Hepatocyte (in vitro differentiated cells): ENCODE results near the gene WNK1. TPM values are rescaled to one million over a fixed set of nuclear protein-coding genes. Genes with fewer than 3 reads are reported as not detected.

Experiments
- DNase-seq: peaks from one replicate; pipeline ENCODE4 v3.0.0-alpha.2; 2016; ENCODE audit warnings: low spot score
- H2AFZ ChIP-seq: fragments of 200-600 bp; sonication (generic); 2 replicates; pipeline ENCODE4 v1.6.0; 2016; ENCODE audit warnings: antibody characterized with exemption, mild to moderate bottlenecking
- H3K27ac ChIP-seq: fragments of 200-600 bp; sonication (generic); 2 replicates; pipeline ENCODE4 v1.5.1; 2016; ENCODE audit warnings: mild to moderate bottlenecking
- H3K27me3 ChIP-seq: fragments of 200-600 bp; sonication (generic); 2 replicates; pipeline ENCODE4 v1.6.1; 2016
- H3K36me3 ChIP-seq: fragments of 200-600 bp; sonication (generic); replicated peaks from 2 replicates; pipeline ENCODE4 v1.5.1; 2016; ENCODE audit warnings: low read depth; ENCODE audit not compliant: insufficient read depth
- H3K4me1 ChIP-seq: fragments of 200-600 bp; sonication (generic); 2 replicates; pipeline ENCODE4 v1.5.1; 2016; ENCODE audit warnings: mild to moderate bottlenecking, moderate library complexity; ENCODE audit not compliant: insufficient read depth
- H3K4me2 ChIP-seq: fragments of 200-600 bp; sonication (generic); 2 replicates; pipeline ENCODE4 v1.6.0; 2016
- H3K4me3 ChIP-seq: fragments of 200-600 bp; sonication (generic); 2 replicates; pipeline ENCODE4 v1.5.1; 2016; ENCODE audit warnings: mild to moderate bottlenecking
- H3K79me2 ChIP-seq: fragments of 200-600 bp; sonication (generic); 2 replicates; pipeline ENCODE4 v1.6.0; 2017; ENCODE audit warnings: mild to moderate bottlenecking
- H3K9me2 ChIP-seq: fragments of 200-600 bp; sonication (generic); replicated peaks from 2 replicates; pipeline ENCODE4 v1.6.0; 2017; ENCODE audit warnings: mild to moderate bottlenecking; ENCODE audit not compliant: insufficient read depth
- H3K9me3 ChIP-seq: fragments of 200-600 bp; sonication (generic); 2 replicates; pipeline ENCODE4 v1.5.1; 2016; ENCODE audit warnings: low read depth, mild to moderate bottlenecking
- H4K20me1 ChIP-seq: fragments of 200-600 bp; sonication (generic); 2 replicates; pipeline ENCODE4 v1.6.0; 2016; ENCODE audit warnings: mild to moderate bottlenecking; ENCODE audit not compliant: insufficient read depth, poor library complexity, severe bottlenecking
- EZH2 ChIP-seq: fragments of 200-600 bp; sonication (generic); IDR thresholded peaks from 2 replicates; pipeline ENCODE4 v1.6.1; 2016; ENCODE audit warnings: antibody characterized with exemption, mild to moderate bottlenecking, borderline replicate concordance
- EZH2phosphoT487 ChIP-seq: fragments of 200-600 bp; sonication (generic); IDR thresholded peaks from one replicate; pipeline ENCODE4 v1.6.1; 2018; ENCODE audit warnings: antibody characterized with exemption, mild to moderate bottlenecking, low read depth, moderate library complexity; ENCODE audit not compliant: unreplicated experiment, severe bottlenecking
- WGBS: methylation state at CpG from one replicate; pipeline ENCODE4 v1.1.6; 2016; ENCODE audit warnings: low lambda C conversion rate; ENCODE audit errors: missing lambda C conversion rate; 5-methylcytosine and 5-hydroxymethylcytosine counted together
- polyA plus RNA-seq: library from polyadenylated mRNA; unstranded; fragments of >200 nt; fragmentation: Nextera tagmentation; extraction: Ambion mirVana; gene quantifications from 2 replicates; pipeline ENCODE4 v1.2.1, GENCODE V29; 2016
- total RNA-seq: library from RNA; depleted of rRNA; stranded (reverse); fragments of >200 nt; gene quantifications from 2 replicates; pipeline ENCODE4 v1.2.3, GENCODE V29; 2014
- TF ChIP-seq, protein P1 (sequence below): fragments of 200-600 bp; sonication (generic); IDR thresholded peaks from 2 replicates; pipeline ENCODE4 v1.5.1; 2016; ENCODE audit warnings: antibody characterized with exemption, mild to moderate bottlenecking; ENCODE audit not compliant: poor library complexity

Gene WNK1
- total and polyA plus RNA-seq, 2 experiments from 2014 or later: 58.5 to 62.6 TPM

DNA sequence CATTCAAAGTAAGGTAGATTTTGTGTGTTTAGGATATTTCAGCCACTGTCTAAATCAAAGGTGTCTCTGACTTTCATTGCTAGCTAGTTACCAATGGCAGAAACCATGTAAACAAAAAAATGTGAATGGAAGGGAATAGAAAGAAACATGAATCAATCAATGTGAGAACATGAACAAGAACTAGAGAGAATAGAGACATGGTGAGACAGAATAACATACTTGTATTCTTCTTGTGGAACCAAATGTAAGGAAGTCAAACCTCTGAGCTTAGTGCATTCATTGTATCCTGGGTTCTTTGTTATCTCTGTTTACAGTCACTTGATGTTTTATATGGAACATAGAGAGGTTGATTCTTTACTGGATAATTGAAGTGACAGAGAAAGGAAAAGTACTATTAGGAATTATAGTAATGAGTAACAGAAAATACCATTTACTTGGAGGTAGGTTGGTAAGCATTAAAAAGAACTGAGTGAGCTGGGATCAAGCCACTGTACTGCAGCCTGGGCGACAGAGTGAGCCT is 2.6 kb upstream of the WNK1 start:
- WGBS: 92% methylated on average over 1 of the region's 1 CpG
- TF ChIP-seq, protein P1, sequence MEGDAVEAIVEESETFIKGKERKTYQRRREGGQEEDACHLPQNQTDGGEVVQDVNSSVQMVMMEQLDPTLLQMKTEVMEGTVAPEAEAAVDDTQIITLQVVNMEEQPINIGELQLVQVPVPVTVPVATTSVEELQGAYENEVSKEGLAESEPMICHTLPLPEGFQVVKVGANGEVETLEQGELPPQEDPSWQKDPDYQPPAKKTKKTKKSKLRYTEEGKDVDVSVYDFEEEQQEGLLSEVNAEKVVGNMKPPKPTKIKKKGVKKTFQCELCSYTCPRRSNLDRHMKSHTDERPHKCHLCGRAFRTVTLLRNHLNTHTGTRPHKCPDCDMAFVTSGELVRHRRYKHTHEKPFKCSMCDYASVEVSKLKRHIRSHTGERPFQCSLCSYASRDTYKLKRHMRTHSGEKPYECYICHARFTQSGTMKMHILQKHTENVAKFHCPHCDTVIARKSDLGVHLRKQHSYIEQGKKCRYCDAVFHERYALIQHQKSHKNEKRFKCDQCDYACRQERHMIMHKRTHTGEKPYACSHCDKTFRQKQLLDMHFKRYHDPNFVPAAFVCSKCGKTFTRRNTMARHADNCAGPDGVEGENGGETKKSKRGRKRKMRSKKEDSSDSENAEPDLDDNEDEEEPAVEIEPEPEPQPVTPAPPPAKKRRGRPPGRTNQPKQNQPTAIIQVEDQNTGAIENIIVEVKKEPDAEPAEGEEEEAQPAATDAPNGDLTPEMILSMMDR: no peak
- TF ChIP-seq EZH2phosphoT487: no peak
- TF ChIP-seq EZH2: no peak
- Histone ChIP-seq H2AFZ (no peak overlapping the region), H3K36me3 (no peaks in the 10 kb centered on the region), H3K4me3 (no peak overlapping the region), H3K27me3 (no peaks in the 10 kb centered on the region), H3K27ac (no peak overlapping the region), H3K9me2 (no peaks in the 10 kb centered on the region), H3K79me2 (peaks cover 18% of the 10 kb centered on the region), H3K9me3 (no peaks in the 10 kb centered on the region), H3K4me1 (peaks cover 6% of the 10 kb centered on the region), H3K4me2 (peak overlapping the region; percentile 81), H4K20me1 (peaks cover 17% of the 10 kb centered on the region)
- DNase-seq: no peak

DNA sequence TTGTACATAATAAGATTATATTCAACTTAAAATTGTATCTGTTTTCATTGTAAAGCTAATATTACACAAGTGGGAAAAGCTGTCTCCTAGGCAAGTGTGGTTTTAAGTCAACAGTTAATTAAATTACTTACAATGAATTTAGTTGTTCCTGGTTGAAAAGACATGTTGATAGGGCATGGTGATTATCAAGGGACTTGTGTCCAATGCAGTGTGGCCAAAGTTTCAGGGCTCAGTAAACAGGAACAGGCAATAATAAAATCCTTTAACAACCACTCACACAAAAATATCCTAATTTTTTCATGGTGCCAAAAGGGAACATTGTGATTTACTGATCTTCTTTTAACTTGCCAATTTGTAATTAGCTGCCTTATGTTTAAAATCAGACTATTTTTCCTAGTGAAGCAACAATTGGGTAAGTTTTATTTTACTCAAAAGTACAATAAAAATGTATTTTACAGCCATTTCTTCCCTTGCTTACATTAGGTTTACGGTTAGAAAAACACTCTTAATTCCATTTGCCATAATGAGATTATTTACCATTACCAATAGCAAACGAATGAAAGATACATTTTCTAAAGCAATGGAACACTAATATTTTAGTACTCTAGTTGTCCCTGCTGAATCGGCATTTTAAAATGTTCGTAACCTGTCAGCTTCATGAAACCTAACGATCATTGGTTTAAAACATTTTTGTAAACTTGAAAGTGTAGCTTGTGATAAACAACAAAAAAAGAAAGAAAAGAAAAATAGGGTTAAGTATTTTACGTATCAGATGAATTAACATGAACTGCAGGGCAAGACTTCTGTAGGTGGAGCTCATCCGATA is 1.8 kb upstream of the WNK1 start:
- Histone ChIP-seq H3K27ac (peak overlapping the region; percentile 84), H4K20me1 (peaks cover 24% of the 10 kb centered on the region), H2AFZ (peak overlapping the region; percentile 79), H3K4me1 (peaks cover 6% of the 10 kb centered on the region), H3K4me3 (peak overlapping the region; percentile 30), H3K4me2 (peak overlapping the region; percentile 81), H3K79me2 (peaks cover 26% of the 10 kb centered on the region), H3K9me3 (no peaks in the 10 kb centered on the region), H3K9me2 (no peaks in the 10 kb centered on the region), H3K27me3 (no peaks in the 10 kb centered on the region), H3K36me3 (no peaks in the 10 kb centered on the region)
- 20% methylated on average over 7 of the region's 7 CpGs for WGBS
- TF ChIP-seq EZH2: no peak
- TF ChIP-seq, protein P1: no peak
- TF ChIP-seq EZH2phosphoT487: no peak
- no peak for DNase-seq

DNA sequence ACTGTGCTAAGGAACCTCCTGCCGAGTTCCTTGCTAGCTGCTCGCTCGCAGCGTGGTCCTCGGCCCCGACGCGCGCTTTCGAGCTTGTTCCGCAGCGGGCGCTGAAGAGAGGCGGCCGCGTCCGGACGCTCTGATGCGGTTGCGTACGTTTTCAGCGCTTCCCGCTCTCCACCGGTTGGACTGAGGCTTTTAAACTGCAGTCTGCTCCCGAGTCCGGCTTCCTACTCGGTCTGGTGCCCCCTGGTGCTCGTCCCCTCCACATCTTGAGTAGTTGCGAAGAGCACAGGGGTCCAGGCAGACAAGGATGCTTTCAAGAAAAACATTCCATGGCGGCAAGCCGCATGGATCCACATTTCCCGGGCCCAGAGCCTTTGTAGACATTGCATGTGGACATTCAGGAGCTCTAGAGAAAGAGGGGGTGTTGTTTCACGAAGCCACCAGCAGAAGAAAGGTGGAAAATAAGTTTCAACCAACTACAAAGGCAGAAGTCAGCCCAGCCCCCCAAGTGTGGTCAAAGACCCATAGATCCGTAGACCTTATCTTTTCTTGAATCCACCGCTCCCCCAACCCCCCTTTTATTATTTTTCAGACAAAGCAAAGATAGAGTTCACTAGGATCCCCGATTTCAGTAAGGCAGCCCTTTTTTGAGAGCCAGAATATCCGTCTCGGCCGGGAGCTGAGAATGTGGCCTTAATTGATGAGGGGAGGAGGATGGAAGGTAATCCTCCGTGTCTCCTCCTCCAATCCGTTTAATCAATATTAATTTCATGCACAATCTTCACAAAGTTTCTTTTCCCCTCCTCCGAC is 984 bp upstream of the WNK1 start:
- Histone ChIP-seq H3K4me3 (peak overlapping the region; percentile 30), H3K9me2 (no peaks in the 10 kb centered on the region), H3K27ac (peak overlapping the region; percentile 84), H3K36me3 (no peaks in the 10 kb centered on the region), H3K4me2 (peak overlapping the region; percentile 81), H3K27me3 (no peaks in the 10 kb centered on the region), H4K20me1 (peaks cover 32% of the 10 kb centered on the region), H3K79me2 (peaks cover 34% of the 10 kb centered on the region), H2AFZ (peak overlapping the region; percentile 79), H3K9me3 (no peaks in the 10 kb centered on the region), H3K4me1 (peaks cover 8% of the 10 kb centered on the region)
- WGBS: 1% methylated on average over 42 of the region's 42 CpGs
- TF ChIP-seq, protein P1: peak; percentile 89
- no peak for TF ChIP-seq EZH2phosphoT487
- TF ChIP-seq EZH2: no peak
- DNase-seq: peak; percentile 96
